Epithelial cell of esophagus (primary cell): ENCODE measurements around the gene KIAA1217.

ENCODE experiments used
- DNase-seq: peaks from one replicate; pipeline ENCODE4 v3.0.0; 2010; ENCODE audit warnings: low read depth
- H3K4me3 ChIP-seq: 2 replicates; pipeline ENCODE4 v1.5.1; 2011; ENCODE audit warnings: mild to moderate bottlenecking, low read length, control low read depth
- CTCF ChIP-seq: IDR thresholded peaks from 2 replicates; pipeline ENCODE4 v1.5.1; 2011; ENCODE audit warnings: low read depth, mild to moderate bottlenecking, low read length, control low read depth, inconsistent platforms; ENCODE audit not compliant: insufficient read depth; ENCODE audit errors: missing control alignments

The KIAA1217 gene

GRCh38 chr10:24208661-24209431, at the start of gene KIAA1217:
Gene KIAA1217 (plus strand): TSS chr10:24209138. CDS start chr10:24209194, 56 bp downstream.
- peak within 1 kb of the TSS; percentile 40 for H3K4me3 ChIP-seq
- peak; percentile 21 for DNase-seq
- no peak for TF ChIP-seq CTCF

- TF ChIP-seq CTCF, result no peak
- no peak overlapping the region for H3K4me3 ChIP-seq
- DNase-seq, result peak; percentile 4
Observed at GRCh38 chr10:24162206-24162985, 46.5 kb upstream of the KIAA1217 start.

GRCh38 chr10:24163485-24163884, 45.5 kb upstream of the KIAA1217 start:
- no peak for TF ChIP-seq CTCF
- DNase-seq, result no peak
- no peak overlapping the region for H3K4me3 ChIP-seq

- no peak for TF ChIP-seq CTCF
- no peak overlapping the region for H3K4me3 ChIP-seq
- no peak for DNase-seq
Observed at GRCh38 chr10:24168258-24169170, 40.4 kb upstream of the KIAA1217 start.

GRCh38 chr10:24170199-24170598, 38.7 kb upstream of the KIAA1217 start:
- DNase-seq, result no peak
- no peak for TF ChIP-seq CTCF
- H3K4me3 ChIP-seq, result no peak overlapping the region

- no peak for TF ChIP-seq CTCF
- H3K4me3 ChIP-seq, result no peak overlapping the region
- DNase-seq, result no peak
Observed at GRCh38 chr10:24172909-24173308, 36.0 kb upstream of the KIAA1217 start.
